LoVo (cell line): Measurements from ENCODE around the gene CDK5R2.
"Not testable (repeated sequence)": the region's sequence is repeated elsewhere in the genome, so short reads cannot be mapped to it uniquely, and the experiment has no call there.

Experiments used
- DNase-seq: peaks from one replicate; pipeline ENCODE4 v3.0.0-alpha.2; 2016; ENCODE audit warnings: low spot score

CDK5R2 gene

DNA sequence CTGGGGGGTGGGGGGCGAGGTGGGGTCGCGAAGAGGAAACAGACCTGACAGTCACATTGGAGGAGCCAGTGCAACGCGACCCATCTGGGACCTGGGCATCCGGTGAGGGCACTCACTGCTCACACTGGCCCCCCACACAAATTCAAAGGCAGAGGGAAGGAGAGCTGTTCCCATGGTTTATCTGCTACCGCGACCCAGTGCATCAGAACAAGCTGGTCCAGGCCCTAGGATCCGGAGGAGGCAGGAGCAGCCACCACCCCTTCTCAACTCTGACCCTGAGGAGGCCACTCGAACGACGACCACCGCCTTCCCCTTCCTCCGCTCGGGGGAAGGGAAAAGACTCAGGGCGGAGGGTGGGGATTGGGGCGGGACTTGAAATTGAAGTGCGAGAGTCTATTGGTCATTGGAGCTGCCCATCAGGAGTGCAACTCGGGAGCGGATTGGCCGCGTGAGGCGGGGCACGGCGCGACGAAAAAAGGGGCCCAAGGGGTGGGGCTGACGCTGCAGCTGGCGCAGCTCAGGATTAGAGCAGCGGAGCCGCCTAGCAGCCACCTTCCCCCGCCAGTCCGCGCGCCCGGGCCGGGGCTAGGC, at the start of gene CDK5R2:
TSS of gene CDK5R2 (plus strand) at position 526 of the 591 bp plus-strand sequence. CDS start 155 bp downstream, outside the sequence.
- DNase-seq = peak; percentile 88

DNA sequence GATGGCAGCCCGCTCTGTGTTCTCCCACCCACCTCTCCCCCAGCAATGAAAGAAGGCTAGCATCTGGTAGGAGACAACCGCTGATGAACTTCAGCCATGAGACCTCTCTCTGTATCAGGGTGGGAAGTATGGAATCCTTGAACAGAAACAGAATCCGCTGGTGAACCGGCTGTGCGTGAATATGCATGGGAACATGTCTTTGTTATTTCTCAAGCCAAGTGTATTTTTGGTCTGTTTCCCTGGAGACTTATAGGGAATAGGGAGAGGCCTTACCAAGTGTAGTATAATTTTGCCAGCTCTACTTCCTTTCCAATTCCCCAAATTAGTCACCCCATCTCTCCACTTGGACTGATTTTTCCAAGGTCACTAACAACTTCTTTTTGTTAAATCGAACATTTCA, 48.7 kb upstream of the CDK5R2 start:
- DNase-seq = no peak

DNA sequence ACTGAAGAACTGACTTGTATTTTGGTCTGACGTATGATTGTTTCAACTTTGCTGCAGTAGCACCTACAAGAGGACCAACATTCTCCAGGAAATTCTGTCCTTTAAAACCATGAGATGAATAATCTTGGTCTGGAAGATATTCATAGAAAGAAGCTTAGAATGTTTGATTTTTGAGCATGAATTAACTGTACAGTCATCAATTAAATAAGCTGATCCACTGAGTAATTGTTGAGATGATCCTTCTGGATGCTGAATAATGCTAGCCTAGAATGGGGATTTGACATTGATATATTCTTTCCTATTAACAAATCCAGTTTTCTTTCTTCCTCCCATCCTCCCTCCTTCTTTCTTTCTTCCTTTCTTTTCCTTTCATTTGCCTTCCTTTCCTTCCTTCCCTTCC, 39.0 kb upstream of the CDK5R2 start:
- no peak for DNase-seq

DNA sequence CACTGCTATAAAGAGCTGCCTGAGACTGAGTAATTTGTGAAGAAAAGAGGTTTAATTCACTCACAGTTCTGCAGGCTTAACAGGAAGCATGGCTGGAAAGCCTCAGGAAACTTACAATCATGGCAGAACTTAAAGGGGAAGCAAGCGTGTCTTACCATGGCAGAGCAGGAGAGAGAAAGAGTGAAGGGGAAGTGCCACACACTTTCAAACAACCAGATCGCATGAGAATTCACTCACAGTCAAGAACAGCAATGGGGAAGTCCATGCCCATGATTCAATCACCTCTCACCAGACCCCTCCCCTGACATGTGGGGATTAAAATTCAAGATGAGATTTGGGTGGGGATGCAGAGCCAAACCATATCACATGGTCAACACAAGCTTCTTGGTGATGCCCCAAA, 34.7 kb upstream of the CDK5R2 start:
- no peak for DNase-seq

DNA sequence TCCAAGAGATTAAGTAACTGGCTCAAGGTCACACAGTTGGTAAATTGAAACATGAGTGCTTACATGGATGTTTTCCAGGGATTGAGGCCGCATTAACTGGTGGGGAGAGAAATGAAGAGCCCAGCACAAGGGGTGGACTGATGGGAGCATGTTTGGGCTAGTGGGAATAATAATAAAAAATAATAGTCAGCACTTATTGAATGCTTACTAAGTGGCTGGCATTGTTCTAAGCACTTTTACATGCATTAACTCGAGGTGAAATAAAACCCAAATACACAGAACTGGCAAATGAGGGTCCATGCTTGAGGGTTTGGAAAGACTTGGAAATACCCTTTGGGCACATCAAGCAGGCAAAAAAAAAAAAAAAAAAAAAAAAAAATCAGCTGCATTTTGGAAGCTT, 34.0 kb upstream of the CDK5R2 start:
- no peak for DNase-seq

DNA sequence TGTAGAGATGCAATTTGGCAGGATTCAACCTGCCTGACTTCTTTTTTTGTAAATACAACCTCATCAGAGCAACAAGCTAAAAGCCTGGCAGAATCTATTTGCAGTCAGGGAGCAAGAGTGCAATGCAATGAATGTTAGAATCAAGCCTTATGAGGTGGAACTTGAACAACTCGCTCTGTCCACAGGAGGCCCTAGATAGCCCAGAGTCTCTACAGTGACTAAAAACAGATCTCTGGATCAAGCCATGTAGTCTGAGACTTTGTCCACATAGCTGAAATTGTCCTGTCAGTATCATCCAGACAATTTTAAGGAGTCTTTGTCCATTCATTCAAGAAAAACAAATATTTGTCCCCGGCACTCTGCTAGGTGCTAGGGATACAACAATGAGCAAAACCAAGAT, 32.0 kb upstream of the CDK5R2 start:
- DNase-seq = no peak

DNA sequence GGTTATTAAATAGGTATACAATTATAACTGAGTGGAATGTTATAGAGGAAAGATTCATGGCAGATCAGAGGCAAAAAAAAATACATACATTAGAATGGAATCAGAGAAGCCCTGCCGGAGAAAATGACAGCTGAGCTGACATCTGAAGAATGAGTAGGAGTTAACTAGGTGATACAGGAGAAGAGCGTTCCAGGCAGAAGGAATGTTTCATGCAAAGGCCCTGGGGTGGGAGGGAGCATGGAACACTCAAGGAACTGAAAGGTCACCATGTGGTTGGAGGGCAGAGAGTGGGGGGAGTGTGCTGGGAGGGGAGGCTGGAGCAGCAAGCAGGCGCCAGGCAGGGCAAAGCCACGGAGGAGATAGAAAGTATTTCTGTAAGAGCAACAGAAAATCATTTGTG, 31.6 kb upstream of the CDK5R2 start:
- no peak for DNase-seq

DNA sequence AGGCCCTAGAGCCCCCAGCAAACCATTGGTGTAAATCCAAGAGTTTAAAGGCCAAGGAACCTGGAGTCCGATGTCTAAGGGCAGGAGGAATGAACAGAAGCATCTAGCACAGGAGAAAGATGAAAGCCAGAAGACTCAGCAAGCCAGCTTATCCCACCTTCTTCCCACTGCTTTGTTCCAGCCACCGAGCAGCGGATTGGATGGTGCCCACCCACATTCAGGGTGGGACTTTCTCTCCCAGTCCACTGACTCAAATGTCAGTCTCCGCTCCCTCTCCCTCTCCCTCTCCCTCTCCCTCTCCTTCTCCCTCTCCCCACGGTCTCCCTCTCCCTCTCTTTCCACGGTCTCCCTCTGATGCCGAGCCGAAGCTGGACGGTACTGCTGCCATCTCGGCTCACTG, 29.0 kb upstream of the CDK5R2 start:
- not testable (repeated sequence) for DNase-seq

DNA sequence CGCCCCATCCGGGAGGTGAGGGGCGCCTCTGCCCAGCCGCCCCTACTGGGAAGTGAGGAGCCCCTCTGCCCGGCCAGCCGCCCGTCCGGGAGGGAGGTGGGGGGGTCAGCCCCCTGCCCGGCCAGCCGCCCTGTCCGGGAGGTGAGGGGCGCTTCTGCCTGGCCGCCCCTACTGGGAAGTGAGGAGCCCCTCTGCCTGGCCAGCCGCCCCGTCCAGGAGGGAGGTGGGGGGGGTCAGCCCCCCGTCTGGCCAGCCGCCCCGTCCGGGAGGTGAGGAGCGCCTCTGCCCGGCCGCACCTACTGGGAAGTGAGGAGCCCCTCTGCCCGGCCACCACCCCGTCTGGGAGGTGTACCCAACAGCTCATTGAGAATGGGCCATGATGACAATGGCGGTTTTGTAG, 27.7 kb upstream of the CDK5R2 start:
- not testable (repeated sequence) for DNase-seq

DNA sequence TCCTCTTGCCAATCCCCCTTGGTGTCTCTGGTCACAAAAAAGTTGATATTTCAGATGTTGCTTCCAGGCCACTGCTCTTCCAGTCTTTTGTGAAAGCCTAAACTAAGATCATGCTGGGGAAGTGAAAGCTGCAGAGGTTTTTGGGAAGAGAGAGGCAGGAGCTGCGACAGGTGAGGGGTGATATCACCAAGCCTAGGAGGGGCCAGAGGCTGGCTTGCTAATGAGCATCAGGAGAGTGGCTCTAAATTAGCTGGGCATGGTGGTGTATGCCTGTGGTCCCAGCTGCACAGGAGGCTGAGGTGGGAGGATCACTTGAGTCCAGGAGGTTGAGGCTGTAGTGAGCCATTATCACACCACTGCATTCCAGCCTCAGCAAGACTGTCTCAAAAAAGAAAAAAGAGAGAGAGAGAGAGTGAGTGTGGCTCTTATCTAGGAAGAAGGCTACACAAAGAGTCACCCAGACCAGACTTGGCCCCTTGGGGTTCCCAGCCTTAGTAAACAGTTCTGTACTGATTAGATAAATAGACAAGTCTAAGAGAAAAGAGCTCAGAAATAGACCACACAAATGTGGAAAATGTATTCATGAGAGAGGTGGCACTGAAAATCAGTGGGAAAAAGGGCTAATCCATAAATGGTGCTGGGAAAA, 14.6 kb upstream of the CDK5R2 start:
- DNase-seq = no peak

DNA sequence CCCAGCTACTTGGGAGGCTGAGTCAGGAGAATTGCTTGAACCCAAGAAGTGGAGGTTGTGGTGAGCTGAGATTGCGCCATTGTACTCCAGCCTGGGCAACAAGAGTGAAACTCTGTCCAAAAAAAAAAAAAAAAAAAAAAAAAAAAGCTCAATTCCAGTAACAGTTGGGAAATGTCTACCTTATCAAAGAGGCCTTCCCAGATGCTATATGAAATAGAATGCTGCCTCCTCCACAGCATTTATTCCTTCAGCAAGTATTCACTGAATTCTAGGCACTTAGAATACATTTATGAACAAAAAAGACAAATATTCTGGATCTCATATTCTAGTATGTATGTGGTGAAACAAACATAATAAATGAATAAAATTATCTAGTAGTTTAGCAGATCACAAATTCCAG, 12.8 kb upstream of the CDK5R2 start:
- DNase-seq = no peak

DNA sequence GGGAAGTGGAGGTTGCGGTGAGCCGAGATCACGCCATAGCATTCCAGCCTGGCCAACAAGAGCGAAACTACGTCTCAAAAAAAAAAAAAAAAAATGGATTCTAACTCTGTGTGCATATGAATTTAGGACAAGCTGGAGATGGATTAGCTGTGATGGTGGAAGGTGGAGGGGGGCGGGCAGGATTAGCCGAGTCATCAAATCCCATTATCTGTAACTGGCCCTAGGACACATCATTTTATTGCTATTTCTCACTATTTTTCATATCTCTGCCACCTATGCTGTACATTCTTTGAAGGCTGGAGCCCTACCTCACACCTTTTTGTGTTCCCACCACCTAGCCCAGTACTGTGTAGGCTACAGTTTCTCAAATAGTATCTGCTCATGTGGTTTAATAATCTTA, 7.3 kb upstream of the CDK5R2 start:
- DNase-seq = no peak

DNA sequence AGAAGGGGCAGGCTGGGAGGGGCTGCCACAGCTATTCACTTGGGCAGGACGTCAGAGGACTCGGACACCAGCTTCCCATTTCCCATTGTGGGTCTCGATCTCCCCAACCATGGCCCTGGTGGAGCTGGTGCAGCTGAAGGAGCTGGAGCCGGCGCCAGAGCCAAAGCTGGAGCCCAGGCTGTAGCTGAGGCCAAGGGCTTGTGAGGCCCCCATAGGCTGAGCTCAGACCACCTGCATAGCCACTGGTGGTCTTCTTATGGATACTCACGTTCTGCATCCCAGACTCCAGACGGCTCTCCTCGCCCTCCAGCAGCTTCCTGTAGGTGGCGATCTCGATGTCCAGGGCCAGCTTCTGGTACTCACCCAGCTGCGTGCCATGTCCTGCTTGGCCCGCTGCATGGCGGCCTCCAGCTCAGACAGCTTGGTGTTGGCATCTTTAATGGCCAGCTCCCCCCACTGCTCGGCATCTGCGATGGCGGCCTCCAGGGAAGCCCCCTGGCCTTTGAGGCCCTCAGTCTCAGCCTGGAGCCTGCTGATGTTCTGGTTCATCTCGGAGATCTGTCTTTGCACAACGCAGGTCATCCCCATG, 6.0 kb upstream of the CDK5R2 start:
- no peak for DNase-seq

DNA sequence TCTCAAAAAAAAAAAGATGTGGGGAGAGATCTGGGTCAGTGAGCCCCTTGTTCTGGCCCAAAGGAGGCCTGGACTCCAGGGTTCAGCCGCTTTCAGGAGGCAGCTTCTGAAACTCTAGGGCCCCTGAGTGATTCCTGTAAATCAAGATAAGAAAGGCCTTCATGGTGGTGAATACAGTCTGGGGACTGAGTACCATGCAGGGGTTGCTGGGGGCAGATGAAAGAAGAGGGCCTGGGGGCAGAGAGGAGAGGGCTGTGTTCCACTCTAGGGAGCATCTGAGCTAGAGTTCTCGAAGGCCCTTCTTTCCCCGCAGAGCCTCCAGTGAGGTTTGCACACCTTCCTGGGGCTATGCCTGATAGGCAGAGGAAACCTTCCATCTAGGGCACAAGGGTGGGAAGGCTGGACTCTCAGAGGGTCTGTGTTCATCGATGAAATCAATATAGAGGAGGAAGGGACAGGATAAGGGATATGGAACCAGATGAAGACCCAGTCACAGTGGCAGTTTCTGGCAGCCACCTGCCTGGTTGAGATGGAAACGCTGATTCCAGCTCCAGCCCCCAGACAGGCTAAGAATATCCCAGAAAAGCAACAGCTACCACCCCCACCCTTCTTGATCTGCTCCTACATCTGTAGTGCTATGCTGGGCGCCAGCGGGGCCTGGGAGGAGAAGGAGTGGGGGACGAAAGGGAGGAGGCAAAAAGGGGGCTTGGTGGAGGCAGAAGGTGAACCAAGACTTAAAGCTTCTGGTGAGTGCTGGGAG, 4.7 kb upstream of the CDK5R2 start:
- no peak for DNase-seq

DNA sequence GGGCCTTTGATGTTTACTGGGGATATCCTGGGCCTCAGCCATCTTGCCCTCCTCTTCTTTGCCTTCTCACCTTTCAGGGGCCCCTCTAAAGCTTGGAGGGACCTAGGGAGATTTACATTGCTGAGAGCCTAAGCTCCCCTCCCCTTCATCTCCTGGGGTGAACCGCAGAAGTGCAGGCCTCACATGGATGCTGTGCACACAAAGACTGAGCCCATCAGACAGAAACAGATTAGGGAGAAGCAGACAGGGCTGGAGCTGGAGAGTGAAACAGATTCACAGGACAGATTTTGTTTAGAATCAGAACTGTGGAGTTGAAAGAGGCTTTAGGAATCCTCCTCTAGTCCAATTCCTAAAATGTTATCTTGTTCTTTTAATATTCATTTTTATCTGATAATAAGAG, 3.4 kb upstream of the CDK5R2 start:
- DNase-seq = no peak

DNA sequence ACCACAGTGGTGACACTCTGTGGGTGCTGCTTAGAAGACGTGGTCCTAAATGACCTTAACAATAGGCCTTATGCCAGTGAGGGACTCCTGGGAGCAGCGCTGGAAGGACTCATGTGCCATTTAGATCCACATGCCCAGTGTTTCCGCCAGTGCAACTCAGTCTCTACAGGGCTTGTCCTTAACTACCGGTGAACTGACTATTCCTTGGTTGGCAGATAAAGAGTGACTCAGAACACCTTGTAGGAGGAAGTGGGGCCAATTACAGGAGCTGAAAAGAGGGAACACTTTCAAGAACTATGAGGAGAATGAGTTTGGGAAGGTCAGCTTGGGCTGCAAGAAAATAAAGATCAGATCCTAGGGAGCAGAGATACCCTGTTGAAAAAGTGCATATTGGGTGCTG, 1.8 kb upstream of the CDK5R2 start:
- DNase-seq = no peak

DNA sequence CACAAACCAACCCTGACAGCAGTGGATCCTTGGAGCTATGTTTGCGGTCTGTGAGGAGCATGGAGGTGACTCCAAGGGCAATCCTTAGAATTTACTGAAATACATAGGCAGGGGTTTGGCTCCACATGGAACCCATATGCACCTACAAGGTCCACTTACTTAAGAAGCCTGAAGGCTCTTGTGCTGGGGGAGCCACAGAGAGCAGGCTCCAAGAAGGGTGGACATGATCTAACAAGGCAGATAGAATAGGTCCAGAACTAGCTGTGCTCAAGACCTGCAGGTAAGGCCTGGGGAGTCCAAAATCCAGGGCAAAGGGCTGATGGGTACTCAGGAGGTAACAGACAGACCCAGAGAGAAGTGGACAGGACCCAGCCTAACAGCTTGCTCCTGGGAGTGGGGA, 1.2 kb upstream of the CDK5R2 start:
- DNase-seq = no peak

DNA sequence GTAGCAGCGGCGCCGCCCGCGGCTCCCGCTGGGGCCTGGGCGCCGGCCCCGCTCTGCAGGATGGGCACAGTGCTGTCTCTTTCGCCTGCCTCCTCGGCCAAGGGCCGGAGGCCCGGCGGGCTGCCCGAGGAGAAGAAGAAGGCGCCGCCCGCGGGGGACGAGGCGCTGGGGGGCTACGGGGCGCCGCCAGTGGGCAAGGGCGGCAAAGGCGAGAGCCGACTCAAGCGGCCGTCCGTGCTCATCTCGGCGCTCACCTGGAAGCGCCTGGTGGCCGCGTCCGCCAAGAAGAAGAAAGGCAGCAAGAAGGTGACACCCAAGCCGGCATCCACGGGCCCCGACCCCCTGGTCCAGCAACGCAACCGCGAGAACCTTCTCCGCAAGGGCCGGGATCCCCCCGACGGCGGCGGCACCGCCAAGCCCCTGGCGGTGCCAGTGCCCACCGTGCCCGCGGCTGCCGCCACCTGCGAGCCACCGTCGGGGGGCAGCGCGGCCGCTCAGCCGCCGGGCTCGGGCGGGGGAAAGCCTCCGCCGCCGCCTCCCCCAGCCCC, 369 bp downstream of the CDK5R2 start:
- no peak for DNase-seq

DNA sequence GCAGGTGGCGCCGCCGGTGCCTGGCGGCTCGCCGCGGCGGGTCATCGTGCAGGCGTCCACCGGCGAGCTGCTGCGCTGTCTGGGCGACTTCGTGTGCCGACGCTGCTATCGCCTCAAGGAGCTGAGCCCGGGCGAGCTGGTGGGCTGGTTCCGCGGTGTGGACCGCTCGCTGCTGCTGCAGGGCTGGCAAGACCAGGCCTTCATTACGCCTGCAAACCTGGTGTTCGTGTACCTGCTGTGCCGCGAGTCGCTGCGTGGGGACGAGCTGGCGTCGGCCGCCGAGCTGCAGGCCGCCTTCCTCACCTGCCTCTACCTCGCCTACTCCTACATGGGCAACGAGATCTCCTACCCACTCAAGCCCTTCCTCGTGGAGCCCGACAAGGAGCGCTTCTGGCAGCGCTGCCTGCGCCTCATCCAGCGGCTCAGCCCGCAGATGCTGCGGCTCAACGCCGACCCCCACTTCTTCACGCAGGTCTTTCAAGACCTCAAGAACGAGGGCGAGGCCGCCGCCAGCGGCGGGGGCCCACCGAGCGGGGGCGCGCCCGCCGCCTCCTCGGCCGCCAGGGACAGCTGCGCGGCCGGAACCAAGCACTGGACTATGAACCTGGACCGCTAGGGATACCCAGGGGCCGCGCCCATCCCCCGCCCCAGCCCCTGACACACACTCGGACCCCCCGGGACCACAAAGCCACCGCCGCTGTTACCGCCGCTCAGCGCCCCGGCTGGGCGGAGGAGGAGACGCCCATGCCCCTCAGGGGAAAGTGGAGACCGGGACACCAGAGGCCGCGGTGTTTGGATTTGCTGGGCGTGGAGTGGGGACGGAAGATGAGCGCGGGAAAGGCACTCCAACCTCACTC, 1.1 kb downstream of the CDK5R2 start:
- no peak for DNase-seq

DNA sequence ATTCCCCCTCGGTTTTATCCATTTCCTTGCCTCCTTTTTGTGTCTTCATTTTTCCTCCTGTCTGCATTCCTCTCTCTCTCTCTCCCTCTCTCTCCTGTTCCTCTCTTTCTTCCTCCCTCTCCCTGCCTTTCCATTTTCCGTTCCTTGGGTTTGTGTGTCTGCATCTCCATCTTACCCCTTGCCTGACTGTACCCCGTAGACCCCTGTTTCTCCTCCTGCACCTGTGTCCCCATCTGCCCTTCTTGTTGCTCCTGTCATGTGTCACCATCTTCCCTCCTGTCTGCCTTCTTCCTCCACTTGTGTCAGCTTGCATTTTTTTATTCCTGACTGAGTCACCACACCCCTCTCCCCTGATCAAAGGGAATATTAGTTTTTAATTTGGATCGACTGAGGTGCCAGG, 1.8 kb downstream of the CDK5R2 start:
- DNase-seq = no peak

DNA sequence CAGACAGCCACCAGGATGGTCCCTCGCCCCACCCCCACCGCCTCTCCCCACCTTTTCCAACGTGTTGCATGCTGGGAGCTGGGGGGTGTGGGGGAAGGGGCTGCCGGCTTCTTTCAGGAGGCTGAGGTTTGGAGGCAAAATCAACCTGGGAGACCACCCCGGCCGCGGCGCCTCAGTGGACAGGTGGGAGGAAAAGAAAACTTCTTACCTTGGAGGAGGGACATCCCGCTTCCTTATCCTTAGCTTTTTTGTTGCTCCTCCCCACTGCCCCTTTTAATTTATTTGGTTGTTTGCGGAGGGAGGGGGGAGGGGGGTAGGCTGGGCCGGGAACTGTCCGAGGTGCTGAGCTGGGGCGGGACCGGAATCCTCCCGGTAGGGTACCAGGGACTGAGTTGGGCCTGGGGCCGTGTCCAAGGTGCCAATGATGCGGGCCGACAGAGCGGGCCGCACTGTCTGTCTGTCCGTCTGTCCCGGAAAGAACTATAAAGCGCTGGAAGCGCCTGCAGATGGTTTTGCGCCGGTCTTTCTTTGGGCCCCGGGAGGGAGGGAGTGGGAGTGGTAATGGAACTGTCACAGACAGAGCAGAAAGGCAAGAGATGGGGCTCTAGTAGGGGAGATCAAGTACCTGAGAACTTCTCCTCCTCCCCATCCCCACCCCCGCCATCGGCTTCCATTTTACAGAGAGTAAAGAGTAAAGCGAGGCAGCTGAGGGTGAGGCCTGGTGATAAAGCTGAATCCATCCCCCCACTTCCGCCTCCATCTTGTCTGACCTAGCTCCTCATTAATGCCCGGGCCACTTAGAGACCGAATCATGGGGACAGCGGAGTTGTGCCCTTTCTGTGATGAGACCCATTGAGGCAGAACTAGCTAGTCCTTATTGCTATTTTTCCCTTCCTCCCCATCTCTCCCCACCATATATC, 2.4 kb downstream of the CDK5R2 start:
- DNase-seq = no peak
